ENCODE data around the gene HPS4.

- TF ChIP-seq, protein P1, sequence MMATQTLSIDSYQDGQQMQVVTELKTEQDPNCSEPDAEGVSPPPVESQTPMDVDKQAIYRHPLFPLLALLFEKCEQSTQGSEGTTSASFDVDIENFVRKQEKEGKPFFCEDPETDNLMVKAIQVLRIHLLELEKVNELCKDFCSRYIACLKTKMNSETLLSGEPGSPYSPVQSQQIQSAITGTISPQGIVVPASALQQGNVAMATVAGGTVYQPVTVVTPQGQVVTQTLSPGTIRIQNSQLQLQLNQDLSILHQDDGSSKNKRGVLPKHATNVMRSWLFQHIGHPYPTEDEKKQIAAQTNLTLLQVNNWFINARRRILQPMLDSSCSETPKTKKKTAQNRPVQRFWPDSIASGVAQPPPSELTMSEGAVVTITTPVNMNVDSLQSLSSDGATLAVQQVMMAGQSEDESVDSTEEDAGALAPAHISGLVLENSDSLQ (IDR thresholded peaks at IDR 0.05), result no peak
- TF ChIP-seq FOXM1 (IDR thresholded peaks at IDR 0.05; ENCODE audit: borderline replicate concordance) (no peak), ARNT (IDR thresholded peaks at IDR 0.05) (no peak), FOXA1 (IDR thresholded peaks at IDR 0.05) (no peak), TARDBP (IDR thresholded peaks at IDR 0.05) (no peak), HDGF (IDR thresholded peaks at IDR 0.05; ENCODE audit: borderline replicate concordance) (no peak), NFRKB (IDR thresholded peaks at IDR 0.05) (no peak), SP1 (IDR thresholded peaks at IDR 0.05) (no peak), BHLHE40 (IDR thresholded peaks at IDR 0.05; ENCODE audit: borderline replicate concordance) (no peak), ELF4 (IDR thresholded peaks at IDR 0.05) (no peak), FOXK2 (IDR thresholded peaks at IDR 0.05) (no peak), SUZ12 (IDR thresholded peaks at IDR 0.05) (no peak), ZNF384 (IDR thresholded peaks at IDR 0.05) (no peak), CTBP1 (IDR thresholded peaks at IDR 0.05; ENCODE audit: borderline replicate concordance) (no peak)
Observed at GRCh38 chr22:26483043-26483438, 542 bp downstream of the HPS4 start.

All from HEK293T (cell line).